GM12878 (cell line): ENCODE data around the gene SLC23A2. TPM values are rescaled to one million over a fixed set of nuclear protein-coding genes. Genes with fewer than 3 reads are reported as not detected.

ENCODE experiments used
- ATAC-seq: fragments of 200-7000 bp; cut with Tn5 transposase; 3 replicates; pipeline ENCODE4 v1.9.1; 2020; ENCODE audit warnings: mild to moderate bottlenecking, moderate library complexity
- BruUV-seq: library from RNA; stranded (reverse); fragments of 400-500 nt; replicated peaks from 2 replicates; lab custom pipeline; 2021; lab: Mats Ljungman, UMichigan
- CTCF ChIA-PET: fragments of 300-600 bp; sonication (Branson Sonifier 250); formaldehyde crosslinking; extraction: SDS; loops from one replicate; lab custom pipeline; 2021; ENCODE audit warnings: inconsistent platforms; lab: Yijun Ruan, JAX
- POLR2A ChIA-PET: fragments of 350-600 bp; formaldehyde crosslinking; extraction: SDS; loops from one replicate; lab custom pipeline; 2021; ENCODE audit warnings: inconsistent platforms; lab: Charles Lee
- RAD21 ChIA-PET: fragments of 300-600 bp; sonication (Branson Sonifier 250); formaldehyde crosslinking; loops from one replicate; lab custom pipeline; 2023; ENCODE audit warnings: antibody characterized with exemption; ENCODE audit not compliant: unreplicated experiment; lab: Charles Lee
- SMC1A ChIA-PET: fragments of 300-600 bp; sonication (Branson Sonifier 250); formaldehyde crosslinking; loops from one replicate; lab custom pipeline; 2023; ENCODE audit not compliant: unreplicated experiment, uncharacterized antibody; lab: Charles Lee
- DNase-seq: peaks from one replicate; pipeline ENCODE4 v3.0.0-alpha.2; 2011; ENCODE audit warnings: low read depth, low spot score
- FAIRE-seq: peaks from 3 replicates; lab custom pipeline; 2011; peaks lifted over from hg19 to GRCh38; lab: Jason Lieb, UNC
- H2AFZ ChIP-seq: 2 replicates; pipeline ENCODE4 v1.6.0; 2011; ENCODE audit warnings: low read depth, low read length, control low read depth; ENCODE audit not compliant: control insufficient read depth
- H3K27ac ChIP-seq: 2 replicates; pipeline ENCODE4 v1.5.1; 2011; ENCODE audit warnings: control low read depth; ENCODE audit not compliant: control insufficient read depth, insufficient read depth
- H3K27me3 ChIP-seq, 2 experiments: replicated peaks in 1 of 2; 2 replicates each; pipeline versions ENCODE4 v1.6.0 to v1.6.1; 2011; ENCODE audit warnings: low read length in 1 of 2; ENCODE audit not compliant: control insufficient read depth in 2 of 2, insufficient read depth in 2 of 2
- H3K36me3 ChIP-seq, 2 experiments: 2 replicates each; pipeline ENCODE4 v1.5.1; 2011; ENCODE audit warnings: low read length in 1 of 2; ENCODE audit not compliant: control insufficient read depth in 2 of 2, insufficient read depth in 2 of 2
- H3K4me1 ChIP-seq: 2 replicates; pipeline ENCODE4 v1.6.1; 2011; ENCODE audit warnings: mild to moderate bottlenecking, low read length, moderate library complexity, mixed read lengths; ENCODE audit not compliant: control insufficient read depth, insufficient read depth
- H3K4me2 ChIP-seq: 2 replicates; pipeline ENCODE4 v1.6.0; 2011; ENCODE audit warnings: control low read depth; ENCODE audit not compliant: control insufficient read depth, insufficient read depth
- H3K4me3 ChIP-seq: fragments of 200-600 bp; sonication (generic); 2 replicates; pipeline ENCODE4 v1.5.1; 2016
- H3K79me2 ChIP-seq: 2 replicates; pipeline ENCODE4 v1.6.0; 2011; ENCODE audit warnings: low read length; ENCODE audit not compliant: control insufficient read depth, insufficient read depth
- H3K9ac ChIP-seq: 2 replicates; pipeline ENCODE4 v1.8.0; 2011; ENCODE audit warnings: low read length, control low read depth, mixed read lengths; ENCODE audit not compliant: control insufficient read depth, insufficient read depth
- H3K9me3 ChIP-seq: replicated peaks from 3 replicates; pipeline ENCODE4 v1.5.1; 2011; ENCODE audit warnings: mild to moderate bottlenecking, low read length; ENCODE audit not compliant: control insufficient read depth, insufficient read depth
- H4K20me1 ChIP-seq: 2 replicates; pipeline ENCODE4 v1.6.0; 2011; ENCODE audit not compliant: control insufficient read depth, insufficient read depth
- CREM ChIP-seq: IDR thresholded peaks from 2 replicates; pipeline ENCODE4 v1.6.1; 2014; ENCODE audit warnings: antibody characterized with exemption, low read depth
- ESRRA ChIP-seq: IDR thresholded peaks from 2 replicates; pipeline ENCODE4 v1.6.1; 2012; ENCODE audit warnings: mild to moderate bottlenecking, low read length, improper control_type of control experiment
- EZH2 ChIP-seq: IDR thresholded peaks from 2 replicates; pipeline ENCODE4 v1.6.1; 2012; ENCODE audit warnings: low read depth, mild to moderate bottlenecking, control low read depth, inconsistent platforms, low read length, borderline replicate concordance; ENCODE audit not compliant: control insufficient read depth
- FOXK2 ChIP-seq: fragments of 450-650 bp; IDR thresholded peaks from 2 replicates; pipeline ENCODE4 v1.6.1; 2017; ENCODE audit warnings: mild to moderate bottlenecking, moderate library complexity
- IKZF2 ChIP-seq, 2 experiments: fragments of 450-650 bp; IDR thresholded peaks; 2 replicates each; pipeline ENCODE4 v1.6.1; 2017; ENCODE audit warnings: mild to moderate bottlenecking in 2 of 2, moderate library complexity in 2 of 2
- MEF2B ChIP-seq: fragments of 450-650 bp; IDR thresholded peaks from 2 replicates; pipeline ENCODE4 v1.6.1; 2018; ENCODE audit warnings: mild to moderate bottlenecking, moderate library complexity; ENCODE audit not compliant: partially characterized antibody, poor library complexity, severe bottlenecking
- NFYB ChIP-seq: IDR thresholded peaks from 2 replicates; pipeline ENCODE4 v1.6.1; 2011; ENCODE audit warnings: low read depth, mild to moderate bottlenecking, low read length, improper control_type of control experiment, moderate library complexity; ENCODE audit not compliant: insufficient read depth
- NR2C1 ChIP-seq: fragments of 450-650 bp; IDR thresholded peaks from 2 replicates; pipeline ENCODE4 v1.6.1; 2017; ENCODE audit warnings: antibody characterized with exemption, mild to moderate bottlenecking, moderate library complexity
- POLR2A ChIP-seq: IDR thresholded peaks from 2 replicates; pipeline ENCODE4 v1.6.1; 2011; ENCODE audit warnings: low read depth, mild to moderate bottlenecking, low read length
- RBBP5 ChIP-seq: fragments of 200-600 bp; sonication (generic); conservative IDR thresholded peaks from 2 replicates; pipeline ENCODE4 v1.6.1; 2016
- SIX5 ChIP-seq: IDR thresholded peaks from 2 replicates; pipeline ENCODE4 v1.6.1; 2011; ENCODE audit warnings: mild to moderate bottlenecking, low read depth, low read length, moderate library complexity; ENCODE audit not compliant: severe bottlenecking
- SMC3 ChIP-seq: IDR thresholded peaks from 2 replicates; pipeline ENCODE4 v1.6.1; 2011; ENCODE audit warnings: low read length, improper control_type of control experiment, borderline replicate concordance
- SRF ChIP-seq, 2 experiments: IDR thresholded peaks; 2 replicates each; pipeline ENCODE4 v1.6.1; 2011; ENCODE audit warnings: low read depth in 2 of 2, low read length in 2 of 2, mild to moderate bottlenecking in 1 of 2, moderate library complexity in 1 of 2
- WRNIP1 ChIP-seq: IDR thresholded peaks from 2 replicates; pipeline ENCODE4 v1.6.1; 2011; ENCODE audit warnings: low read depth, low read length, improper control_type of control experiment, borderline replicate concordance
- WGBS: methylation state at CpG from one replicate; pipeline ENCODE4 v1.1.6; 2016; ENCODE audit warnings: low lambda C conversion rate; ENCODE audit not compliant: insufficient replicate concordance, insufficient coverage; ENCODE audit errors: missing lambda C conversion rate; 5-methylcytosine and 5-hydroxymethylcytosine counted together
- in situ Hi-C: fragments of 300-500 bp; cut with MboI; formaldehyde crosslinking; loops from 9 replicates; pipeline ENCODE4 v1.14.3; 2018; ENCODE audit warnings: mixed read lengths
- intact Hi-C: fragments of 100-400 bp; cut with micrococcal nuclease; formaldehyde crosslinking; loops from one replicate; pipeline ENCODE4 v1.14.2; 2022; ENCODE audit not compliant: unreplicated experiment
- polyA plus RNA-seq, 11 experiments: library from polyadenylated mRNA; depleted of rRNA in 4 of 11; unstranded in 6 of 11; stranded (reverse) in 5 of 11; fragments of >200 nt; fragmentation: Nextera tagmentation in 4 of 11; fragmentation: Illumina TruSeq in 1 of 11; extraction: Ambion mirVana in 4 of 11; extraction: Trizol in 1 of 11; gene quantifications; 1 replicate in 1 of 11; 2 replicates in 10 of 11; pipeline versions ENCODE4 v1.2.1 to v1.2.3, GENCODE V29; 2011 to 2016; ENCODE audit warnings: inconsistent platforms in 2 of 11, missing spikeins in 2 of 11, low read depth in 1 of 11
- total RNA-seq, 4 experiments: library from RNA; depleted of rRNA in 3 of 4; stranded (reverse); fragments of >200 nt in 3 of 4; fragmentation: Illumina TruSeq in 1 of 4; extraction: Trizol in 1 of 4; gene quantifications; 2 replicates each; pipeline versions ENCODE4 v1.2.1 to v1.2.3, GENCODE V29; 2013 to 2021
- TF ChIP-seq, protein P1 (sequence below): fragments of 450-650 bp; IDR thresholded peaks from 2 replicates; pipeline ENCODE4 v1.6.1; 2014; ENCODE audit warnings: mild to moderate bottlenecking
- TF ChIP-seq, protein P2 (sequence below): IDR thresholded peaks from 2 replicates; pipeline ENCODE4 v1.6.1; 2012; ENCODE audit warnings: low read depth, low read length, improper control_type of control experiment
- TF ChIP-seq, protein P3 (sequence below): fragments of 450-650 bp; IDR thresholded peaks from 2 replicates; pipeline ENCODE4 v1.6.1; 2016; ENCODE audit warnings: mild to moderate bottlenecking
- TF ChIP-seq, protein P4 (sequence below): IDR thresholded peaks from 2 replicates; pipeline ENCODE4 v1.6.1; 2011; ENCODE audit warnings: borderline replicate concordance, low read depth, mild to moderate bottlenecking, moderate library complexity, mixed read lengths, low read length; ENCODE audit not compliant: insufficient read depth; ENCODE audit errors: extremely low read length
- TF ChIP-seq, protein P5 (sequence below): IDR thresholded peaks from 2 replicates; pipeline ENCODE4 v1.6.1; 2012; ENCODE audit warnings: low read depth, low read length, improper control_type of control experiment
- TF ChIP-seq, protein P6 (sequence below): IDR thresholded peaks from 2 replicates; pipeline ENCODE4 v1.6.1; 2011; ENCODE audit warnings: low read depth, low read length, improper control_type of control experiment, borderline replicate concordance

The SLC23A2 gene
- total and polyA plus RNA-seq, 10 of the 15 experiments (the other 5 are each of a cell fraction or from before 2014, with no cell fraction given), result 4.4 to 56.1 (median 35.5) TPM

DNA sequence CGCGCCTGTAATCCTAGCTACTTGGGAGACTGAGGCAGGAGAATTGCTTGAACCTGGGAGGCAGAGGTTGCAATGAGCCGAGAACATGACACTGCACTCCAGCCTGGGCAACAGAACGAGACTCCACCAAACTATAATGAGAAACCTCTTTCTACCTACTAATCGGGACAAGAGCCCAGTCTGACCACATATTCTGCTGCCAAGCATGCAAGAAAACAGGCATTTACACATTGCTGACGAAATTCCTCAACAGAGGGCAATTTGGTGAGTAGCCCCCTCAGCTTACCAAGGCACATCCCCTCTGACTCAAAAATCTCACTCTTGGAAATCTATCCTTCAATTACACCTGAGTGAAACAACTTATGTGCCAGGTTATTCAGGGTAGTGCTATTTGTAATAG, 81.2 kb downstream of the SLC23A2 start:
- no peak for TF ChIP-seq CREM
- no peak for TF ChIP-seq NFYB
- no peak for TF ChIP-seq NR2C1
- no peak for TF ChIP-seq IKZF2 (IDR thresholded peaks at IDR 0.05)
- TF ChIP-seq, protein P1, sequence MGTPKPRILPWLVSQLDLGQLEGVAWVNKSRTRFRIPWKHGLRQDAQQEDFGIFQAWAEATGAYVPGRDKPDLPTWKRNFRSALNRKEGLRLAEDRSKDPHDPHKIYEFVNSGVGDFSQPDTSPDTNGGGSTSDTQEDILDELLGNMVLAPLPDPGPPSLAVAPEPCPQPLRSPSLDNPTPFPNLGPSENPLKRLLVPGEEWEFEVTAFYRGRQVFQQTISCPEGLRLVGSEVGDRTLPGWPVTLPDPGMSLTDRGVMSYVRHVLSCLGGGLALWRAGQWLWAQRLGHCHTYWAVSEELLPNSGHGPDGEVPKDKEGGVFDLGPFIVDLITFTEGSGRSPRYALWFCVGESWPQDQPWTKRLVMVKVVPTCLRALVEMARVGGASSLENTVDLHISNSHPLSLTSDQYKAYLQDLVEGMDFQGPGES, result no peak
- TF ChIP-seq, protein P2, sequence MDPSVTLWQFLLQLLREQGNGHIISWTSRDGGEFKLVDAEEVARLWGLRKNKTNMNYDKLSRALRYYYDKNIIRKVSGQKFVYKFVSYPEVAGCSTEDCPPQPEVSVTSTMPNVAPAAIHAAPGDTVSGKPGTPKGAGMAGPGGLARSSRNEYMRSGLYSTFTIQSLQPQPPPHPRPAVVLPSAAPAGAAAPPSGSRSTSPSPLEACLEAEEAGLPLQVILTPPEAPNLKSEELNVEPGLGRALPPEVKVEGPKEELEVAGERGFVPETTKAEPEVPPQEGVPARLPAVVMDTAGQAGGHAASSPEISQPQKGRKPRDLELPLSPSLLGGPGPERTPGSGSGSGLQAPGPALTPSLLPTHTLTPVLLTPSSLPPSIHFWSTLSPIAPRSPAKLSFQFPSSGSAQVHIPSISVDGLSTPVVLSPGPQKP, result no peak
- TF ChIP-seq, protein P3, sequence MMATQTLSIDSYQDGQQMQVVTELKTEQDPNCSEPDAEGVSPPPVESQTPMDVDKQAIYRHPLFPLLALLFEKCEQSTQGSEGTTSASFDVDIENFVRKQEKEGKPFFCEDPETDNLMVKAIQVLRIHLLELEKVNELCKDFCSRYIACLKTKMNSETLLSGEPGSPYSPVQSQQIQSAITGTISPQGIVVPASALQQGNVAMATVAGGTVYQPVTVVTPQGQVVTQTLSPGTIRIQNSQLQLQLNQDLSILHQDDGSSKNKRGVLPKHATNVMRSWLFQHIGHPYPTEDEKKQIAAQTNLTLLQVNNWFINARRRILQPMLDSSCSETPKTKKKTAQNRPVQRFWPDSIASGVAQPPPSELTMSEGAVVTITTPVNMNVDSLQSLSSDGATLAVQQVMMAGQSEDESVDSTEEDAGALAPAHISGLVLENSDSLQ, result no peak
- TF ChIP-seq, protein P4, sequence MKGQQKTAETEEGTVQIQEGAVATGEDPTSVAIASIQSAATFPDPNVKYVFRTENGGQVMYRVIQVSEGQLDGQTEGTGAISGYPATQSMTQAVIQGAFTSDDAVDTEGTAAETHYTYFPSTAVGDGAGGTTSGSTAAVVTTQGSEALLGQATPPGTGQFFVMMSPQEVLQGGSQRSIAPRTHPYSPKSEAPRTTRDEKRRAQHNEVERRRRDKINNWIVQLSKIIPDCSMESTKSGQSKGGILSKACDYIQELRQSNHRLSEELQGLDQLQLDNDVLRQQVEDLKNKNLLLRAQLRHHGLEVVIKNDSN, result no peak
- TF ChIP-seq SMC3, result no peak
- no peak for TF ChIP-seq SRF (IDR thresholded peaks at IDR 0.05; ENCODE audit: low read depth in 2 of 2, low read length in 2 of 2)
- TF ChIP-seq ESRRA, result no peak
- TF ChIP-seq, protein P5, sequence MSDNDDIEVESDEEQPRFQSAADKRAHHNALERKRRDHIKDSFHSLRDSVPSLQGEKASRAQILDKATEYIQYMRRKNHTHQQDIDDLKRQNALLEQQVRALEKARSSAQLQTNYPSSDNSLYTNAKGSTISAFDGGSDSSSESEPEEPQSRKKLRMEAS, result no peak
- no peak for TF ChIP-seq WRNIP1
- TF ChIP-seq FOXK2, result no peak
- TF ChIP-seq RBBP5, result no peak
- TF ChIP-seq, protein P6, sequence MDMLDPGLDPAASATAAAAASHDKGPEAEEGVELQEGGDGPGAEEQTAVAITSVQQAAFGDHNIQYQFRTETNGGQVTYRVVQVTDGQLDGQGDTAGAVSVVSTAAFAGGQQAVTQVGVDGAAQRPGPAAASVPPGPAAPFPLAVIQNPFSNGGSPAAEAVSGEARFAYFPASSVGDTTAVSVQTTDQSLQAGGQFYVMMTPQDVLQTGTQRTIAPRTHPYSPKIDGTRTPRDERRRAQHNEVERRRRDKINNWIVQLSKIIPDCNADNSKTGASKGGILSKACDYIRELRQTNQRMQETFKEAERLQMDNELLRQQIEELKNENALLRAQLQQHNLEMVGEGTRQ, result no peak
- no peak for TF ChIP-seq EZH2
- TF ChIP-seq SIX5, result no peak
- no peak for TF ChIP-seq POLR2A
- TF ChIP-seq MEF2B, result no peak
- in situ Hi-C loops, result no loop called here
- H3K9me3 ChIP-seq, result no peaks in the 10 kb centered on the region
- 81% methylated on average over 6 of the region's 6 CpGs for WGBS
- no peaks in the 10 kb centered on the region for H3K79me2 ChIP-seq
- no peak for FAIRE-seq
- H3K27ac ChIP-seq, result no peak overlapping the region
- H3K4me1 ChIP-seq, result no peaks in the 10 kb centered on the region
- ChIA-PET SMC1A (no interaction called here), CTCF (no interaction called here), POLR2A (no interaction called here), RAD21 (no interaction called here)
- no peak overlapping the region for H3K4me2 ChIP-seq
- no TSS peak for BruUV-seq
- H3K4me3 ChIP-seq, result no peak overlapping the region
- DNase-seq, result no peak
- no peaks in the 10 kb centered on the region for H4K20me1 ChIP-seq
- no peaks in the 10 kb centered on the region for H3K27me3 ChIP-seq
- H2AFZ ChIP-seq, result no peak overlapping the region
- intact Hi-C loops, result no loop called here
- H3K9ac ChIP-seq, result no peak overlapping the region
- H3K36me3 ChIP-seq, result peaks cover 0 to 11% of the 10 kb centered on the region in 2 experiments; a peak in 2 of 4 replicates
- ATAC-seq, result no peak
